ENCODE measurements around the gene GIMAP7.

- TF ChIP-seq, protein P1, sequence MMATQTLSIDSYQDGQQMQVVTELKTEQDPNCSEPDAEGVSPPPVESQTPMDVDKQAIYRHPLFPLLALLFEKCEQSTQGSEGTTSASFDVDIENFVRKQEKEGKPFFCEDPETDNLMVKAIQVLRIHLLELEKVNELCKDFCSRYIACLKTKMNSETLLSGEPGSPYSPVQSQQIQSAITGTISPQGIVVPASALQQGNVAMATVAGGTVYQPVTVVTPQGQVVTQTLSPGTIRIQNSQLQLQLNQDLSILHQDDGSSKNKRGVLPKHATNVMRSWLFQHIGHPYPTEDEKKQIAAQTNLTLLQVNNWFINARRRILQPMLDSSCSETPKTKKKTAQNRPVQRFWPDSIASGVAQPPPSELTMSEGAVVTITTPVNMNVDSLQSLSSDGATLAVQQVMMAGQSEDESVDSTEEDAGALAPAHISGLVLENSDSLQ (IDR thresholded peaks at IDR 0.05): no peak
- no peak for TF ChIP-seq TARDBP (IDR thresholded peaks at IDR 0.05)
- TF ChIP-seq ZNF384 (IDR thresholded peaks at IDR 0.05): no peak
- no peak for TF ChIP-seq ARNT (IDR thresholded peaks at IDR 0.05)
- no peak for TF ChIP-seq FOXA1 (IDR thresholded peaks at IDR 0.05)
- no peak for TF ChIP-seq CTBP1 (IDR thresholded peaks at IDR 0.05; ENCODE audit: borderline replicate concordance)
- TF ChIP-seq BHLHE40 (IDR thresholded peaks at IDR 0.05; ENCODE audit: borderline replicate concordance): no peak
- TF ChIP-seq FOXM1 (IDR thresholded peaks at IDR 0.05; ENCODE audit: borderline replicate concordance): no peak
- TF ChIP-seq HDGF (IDR thresholded peaks at IDR 0.05; ENCODE audit: borderline replicate concordance): no peak
Observed at GRCh38 chr7:150476819-150477631, 37.6 kb upstream of the GIMAP7 start.

All from HEK293T (cell line).